ENCODE data around the gene FMO2.

FMO2 gene

GRCh38 chr1:171204296-171204695 lies 19.2 kb downstream of the FMO2 start:
- POLR2A ChIA-PET = no interaction called here
- no peak overlapping the region for H3K4me3 ChIP-seq (ENCODE audit: low read depth, low read length)
- DNase-seq (ENCODE audit: low read depth, low spot score) = no peak
- TF ChIP-seq CTCF (IDR thresholded peaks at IDR 0.05; ENCODE audit: insufficient read depth, low read length, missing control alignments) = no peak
- CTCF ChIA-PET = interaction anchor here (1.2 kb wide), 1 partner anchor 23 kb away, joined by 4 read pairs; no protein-coding TSS in a partner anchor

GRCh38 chr1:171206204-171206977 lies 21.3 kb downstream of the FMO2 start:
- no peak overlapping the region for H3K4me3 ChIP-seq (ENCODE audit: low read depth, low read length)
- no peak for TF ChIP-seq CTCF (IDR thresholded peaks at IDR 0.05; ENCODE audit: insufficient read depth, low read length, missing control alignments)
- ChIA-PET CTCF (interaction anchor here (0.9 kb wide), 1 partner anchor 21 kb away, joined by 3 read pairs; no protein-coding TSS in a partner anchor), POLR2A (no interaction called here)
- DNase-seq (ENCODE audit: low read depth, low spot score) = no peak

GRCh38 chr1:171206978-171207355 lies 21.9 kb downstream of the FMO2 start:
- no peak for TF ChIP-seq CTCF (IDR thresholded peaks at IDR 0.05; ENCODE audit: insufficient read depth, low read length, missing control alignments)
- CTCF ChIA-PET = interaction anchor here (0.9 kb wide), 1 partner anchor 20 kb away, joined by 3 read pairs; no protein-coding TSS in a partner anchor
- DNase-seq (ENCODE audit: low read depth, low spot score) = no peak
- POLR2A ChIA-PET = no interaction called here
- H3K4me3 ChIP-seq (ENCODE audit: low read depth, low read length) = no peak overlapping the region

GRCh38 chr1:171207377-171207776 lies 22.3 kb downstream of the FMO2 start:
- CTCF ChIA-PET = interaction anchor here (0.9 kb wide), 1 partner anchor 20 kb away, joined by 3 read pairs; no protein-coding TSS in a partner anchor
- no peak for DNase-seq (ENCODE audit: low read depth, low spot score)
- TF ChIP-seq CTCF (IDR thresholded peaks at IDR 0.05; ENCODE audit: insufficient read depth, low read length, missing control alignments) = no peak
- H3K4me3 ChIP-seq (ENCODE audit: low read depth, low read length) = no peak overlapping the region
- POLR2A ChIA-PET = no interaction called here

- no peak overlapping the region for H3K4me3 ChIP-seq (ENCODE audit: low read depth, low read length)
- no peak for TF ChIP-seq CTCF (IDR thresholded peaks at IDR 0.05; ENCODE audit: insufficient read depth, low read length, missing control alignments)
- CTCF ChIA-PET = interaction anchor here (1.5 kb wide), 2 partner anchors 21 to 35 kb away, joined by 3 to 4 read pairs; no protein-coding TSS in a partner anchor
- no peak for DNase-seq (ENCODE audit: low read depth, low spot score)
- POLR2A ChIA-PET = no interaction called here
Observed at GRCh38 chr1:171210355-171210754, 25.3 kb downstream of the FMO2 start.

- POLR2A ChIA-PET = no interaction called here
- CTCF ChIA-PET = interaction anchor here (2.9 kb wide), 1 partner anchor 14 kb away, joined by 11 read pairs; no protein-coding TSS in a partner anchor
- DNase-seq (ENCODE audit: low read depth, low spot score) = no peak
- TF ChIP-seq CTCF (IDR thresholded peaks at IDR 0.05; ENCODE audit: insufficient read depth, low read length, missing control alignments) = no peak
- H3K4me3 ChIP-seq (ENCODE audit: low read depth, low read length) = no peak overlapping the region
Observed at GRCh38 chr1:171212607-171213351, 27.7 kb downstream of the FMO2 start.
